GM12878 (cell line): ENCODE results near the gene MEIS1. TPM values are rescaled to one million over a fixed set of nuclear protein-coding genes. Genes with fewer than 3 reads are reported as not detected.

Experiments
- ATAC-seq: fragments of 200-7000 bp; cut with Tn5 transposase; 3 replicates; pipeline ENCODE4 v1.9.1; 2020; ENCODE audit warnings: mild to moderate bottlenecking, moderate library complexity
- BruUV-seq: library from RNA; stranded (reverse); fragments of 400-500 nt; replicated peaks from 2 replicates; lab custom pipeline; 2021; lab: Mats Ljungman, UMichigan
- CTCF ChIA-PET: fragments of 300-600 bp; sonication (Branson Sonifier 250); formaldehyde crosslinking; extraction: SDS; loops from one replicate; lab custom pipeline; 2021; ENCODE audit warnings: inconsistent platforms; lab: Yijun Ruan, JAX
- POLR2A ChIA-PET: fragments of 350-600 bp; formaldehyde crosslinking; extraction: SDS; loops from one replicate; lab custom pipeline; 2021; ENCODE audit warnings: inconsistent platforms; lab: Charles Lee
- RAD21 ChIA-PET: fragments of 300-600 bp; sonication (Branson Sonifier 250); formaldehyde crosslinking; loops from one replicate; lab custom pipeline; 2023; ENCODE audit warnings: antibody characterized with exemption; ENCODE audit not compliant: unreplicated experiment; lab: Charles Lee
- SMC1A ChIA-PET: fragments of 300-600 bp; sonication (Branson Sonifier 250); formaldehyde crosslinking; loops from one replicate; lab custom pipeline; 2023; ENCODE audit not compliant: unreplicated experiment, uncharacterized antibody; lab: Charles Lee
- DNase-seq: peaks from one replicate; pipeline ENCODE4 v3.0.0-alpha.2; 2011; ENCODE audit warnings: low read depth, low spot score
- FAIRE-seq: peaks from 3 replicates; lab custom pipeline; 2011; peaks lifted over from hg19 to GRCh38; lab: Jason Lieb, UNC
- H2AFZ ChIP-seq: 2 replicates; pipeline ENCODE4 v1.6.0; 2011; ENCODE audit warnings: low read depth, low read length, control low read depth; ENCODE audit not compliant: control insufficient read depth
- H3K27ac ChIP-seq: 2 replicates; pipeline ENCODE4 v1.5.1; 2011; ENCODE audit warnings: control low read depth; ENCODE audit not compliant: control insufficient read depth, insufficient read depth
- H3K27me3 ChIP-seq, 2 experiments: replicated peaks in 1 of 2; 2 replicates each; pipeline versions ENCODE4 v1.6.0 to v1.6.1; 2011; ENCODE audit warnings: low read length in 1 of 2; ENCODE audit not compliant: control insufficient read depth in 2 of 2, insufficient read depth in 2 of 2
- H3K36me3 ChIP-seq, 2 experiments: 2 replicates each; pipeline ENCODE4 v1.5.1; 2011; ENCODE audit warnings: low read length in 1 of 2; ENCODE audit not compliant: control insufficient read depth in 2 of 2, insufficient read depth in 2 of 2
- H3K4me1 ChIP-seq: 2 replicates; pipeline ENCODE4 v1.6.1; 2011; ENCODE audit warnings: mild to moderate bottlenecking, low read length, moderate library complexity, mixed read lengths; ENCODE audit not compliant: control insufficient read depth, insufficient read depth
- H3K4me2 ChIP-seq: 2 replicates; pipeline ENCODE4 v1.6.0; 2011; ENCODE audit warnings: control low read depth; ENCODE audit not compliant: control insufficient read depth, insufficient read depth
- H3K4me3 ChIP-seq: fragments of 200-600 bp; sonication (generic); 2 replicates; pipeline ENCODE4 v1.5.1; 2016
- H3K79me2 ChIP-seq: 2 replicates; pipeline ENCODE4 v1.6.0; 2011; ENCODE audit warnings: low read length; ENCODE audit not compliant: control insufficient read depth, insufficient read depth
- H3K9ac ChIP-seq: 2 replicates; pipeline ENCODE4 v1.8.0; 2011; ENCODE audit warnings: low read length, control low read depth, mixed read lengths; ENCODE audit not compliant: control insufficient read depth, insufficient read depth
- H3K9me3 ChIP-seq: replicated peaks from 3 replicates; pipeline ENCODE4 v1.5.1; 2011; ENCODE audit warnings: mild to moderate bottlenecking, low read length; ENCODE audit not compliant: control insufficient read depth, insufficient read depth
- H4K20me1 ChIP-seq: 2 replicates; pipeline ENCODE4 v1.6.0; 2011; ENCODE audit not compliant: control insufficient read depth, insufficient read depth
- CREB1 ChIP-seq: IDR thresholded peaks from 2 replicates; pipeline ENCODE4 v1.6.1; 2012; ENCODE audit warnings: low read depth, mild to moderate bottlenecking, inconsistent platforms
- E2F4 ChIP-seq: IDR thresholded peaks from 2 replicates; pipeline ENCODE4 v1.6.1; 2012; ENCODE audit warnings: low read depth, low read length, improper control_type of control experiment
- E4F1 ChIP-seq: fragments of 450-650 bp; IDR thresholded peaks from 2 replicates; pipeline ENCODE4 v1.6.1; 2018; ENCODE audit warnings: borderline replicate concordance, mild to moderate bottlenecking; ENCODE audit not compliant: partially characterized antibody
- EP300 ChIP-seq, 2 experiments: fragments of 150-350 bp in 1 of 2; IDR thresholded peaks; 2 replicates each; pipeline ENCODE4 v1.6.1; 2011 to 2012; ENCODE audit warnings: low read depth in 2 of 2, low read length in 2 of 2, borderline replicate concordance in 1 of 2, improper control_type of control experiment in 1 of 2, inconsistent platforms in 1 of 2; ENCODE audit not compliant: control insufficient read depth in 1 of 2
- HDGF ChIP-seq: fragments of 450-650 bp; IDR thresholded peaks from 2 replicates; pipeline ENCODE4 v1.6.1; 2016; ENCODE audit warnings: antibody characterized with exemption
- IKZF2 ChIP-seq, 2 experiments: fragments of 450-650 bp; IDR thresholded peaks; 2 replicates each; pipeline ENCODE4 v1.6.1; 2017; ENCODE audit warnings: mild to moderate bottlenecking in 2 of 2, moderate library complexity in 2 of 2
- MEF2A ChIP-seq: IDR thresholded peaks from 2 replicates; pipeline ENCODE4 v1.6.1; 2011; ENCODE audit warnings: low read depth, mild to moderate bottlenecking, low read length, moderate library complexity; ENCODE audit not compliant: insufficient read depth
- POU2F2 ChIP-seq: IDR thresholded peaks from 3 replicates; pipeline ENCODE4 v1.6.1; 2011; ENCODE audit warnings: low read depth, mild to moderate bottlenecking, low read length, borderline replicate concordance
- RAD51 ChIP-seq: fragments of 450-650 bp; IDR thresholded peaks from 2 replicates; pipeline ENCODE4 v1.6.1; 2016; ENCODE audit warnings: moderate library complexity, mild to moderate bottlenecking, inconsistent platforms
- SMARCA5 ChIP-seq: fragments of 450-650 bp; IDR thresholded peaks from 2 replicates; pipeline ENCODE4 v1.6.1; 2017; ENCODE audit warnings: mild to moderate bottlenecking
- SUPT20H ChIP-seq: IDR thresholded peaks from 2 replicates; pipeline ENCODE4 v1.6.1; 2011; ENCODE audit warnings: low read depth, mild to moderate bottlenecking, low read length, moderate library complexity, borderline replicate concordance; ENCODE audit not compliant: control insufficient read depth
- YY1 ChIP-seq: IDR thresholded peaks from 2 replicates; pipeline ENCODE4 v1.6.1; 2011; ENCODE audit warnings: low read depth, mild to moderate bottlenecking, low read length
- ZNF207 ChIP-seq: fragments of 450-650 bp; IDR thresholded peaks from 2 replicates; pipeline ENCODE4 v1.6.1; 2014; ENCODE audit warnings: antibody characterized with exemption, mild to moderate bottlenecking, borderline replicate concordance
- WGBS: methylation state at CpG from one replicate; pipeline ENCODE4 v1.1.6; 2016; ENCODE audit warnings: low lambda C conversion rate; ENCODE audit not compliant: insufficient replicate concordance, insufficient coverage; ENCODE audit errors: missing lambda C conversion rate; 5-methylcytosine and 5-hydroxymethylcytosine counted together
- in situ Hi-C: fragments of 300-500 bp; cut with MboI; formaldehyde crosslinking; loops from 9 replicates; pipeline ENCODE4 v1.14.3; 2018; ENCODE audit warnings: mixed read lengths
- intact Hi-C: fragments of 100-400 bp; cut with micrococcal nuclease; formaldehyde crosslinking; loops from one replicate; pipeline ENCODE4 v1.14.2; 2022; ENCODE audit not compliant: unreplicated experiment
- polyA plus RNA-seq, 11 experiments: library from polyadenylated mRNA; depleted of rRNA in 4 of 11; unstranded in 6 of 11; stranded (reverse) in 5 of 11; fragments of >200 nt; fragmentation: Nextera tagmentation in 4 of 11; fragmentation: Illumina TruSeq in 1 of 11; extraction: Ambion mirVana in 4 of 11; extraction: Trizol in 1 of 11; gene quantifications; 1 replicate in 1 of 11; 2 replicates in 10 of 11; pipeline versions ENCODE4 v1.2.1 to v1.2.3, GENCODE V29; 2011 to 2016; ENCODE audit warnings: inconsistent platforms in 2 of 11, missing spikeins in 2 of 11, low read depth in 1 of 11
- total RNA-seq, 4 experiments: library from RNA; depleted of rRNA in 3 of 4; stranded (reverse); fragments of >200 nt in 3 of 4; fragmentation: Illumina TruSeq in 1 of 4; extraction: Trizol in 1 of 4; gene quantifications; 2 replicates each; pipeline versions ENCODE4 v1.2.1 to v1.2.3, GENCODE V29; 2013 to 2021

The MEIS1 gene
- total and polyA plus RNA-seq, 10 of the 15 experiments (the other 5 are each of a cell fraction or from before 2014, with no cell fraction given): 0.04 to 0.31 (median 0.14) TPM; not detected in 6

- H3K9me3 ChIP-seq: no peaks in the 10 kb centered on the region
- no peak overlapping the region for H3K27ac ChIP-seq
- H3K4me2 ChIP-seq: no peak overlapping the region
- TF ChIP-seq SUPT20H (no peak), E4F1 (no peak), ZNF207 (no peak), EP300 (IDR thresholded peaks at IDR 0.05; ENCODE audit: borderline replicate concordance in 1 of 2, control insufficient read depth in 1 of 2, low read depth in 2 of 2, low read length in 2 of 2) (no peak), HDGF (no peak), YY1 (no peak), SMARCA5 (no peak), MEF2A (no peak), POU2F2 (no peak), E2F4 (no peak), CREB1 (no peak), RAD51 (no peak), IKZF2 (IDR thresholded peaks at IDR 0.05) (no peak)
- H3K27me3 ChIP-seq: no peaks in the 10 kb centered on the region
- CTCF ChIA-PET: no interaction called here
- H3K4me1 ChIP-seq: no peaks in the 10 kb centered on the region
- no peak overlapping the region for H2AFZ ChIP-seq
- intact Hi-C loops: no loop called here
- no peaks in the 10 kb centered on the region for H4K20me1 ChIP-seq
- no peak overlapping the region for H3K4me3 ChIP-seq
- DNase-seq (no peak), FAIRE-seq (no peak), ATAC-seq (no peak)
- H3K9ac ChIP-seq: no peak overlapping the region
- H3K36me3 ChIP-seq: no peaks in the 10 kb centered on the region
- RAD21 ChIA-PET: no interaction called here
- no TSS peak for BruUV-seq
- SMC1A ChIA-PET: no interaction called here
- H3K79me2 ChIP-seq: no peaks in the 10 kb centered on the region
- in situ Hi-C loops: no loop called here
- 0% methylated on average over 2 of the region's 2 CpGs for WGBS
- POLR2A ChIA-PET: no interaction called here
Observed at GRCh38 chr2:66526180-66526579, 91.3 kb downstream of the MEIS1 start.
